Type B pancreatic cell (in vitro differentiated cells): Measurements from ENCODE around the gene LRRC58. TPM values are rescaled to one million over a fixed set of nuclear protein-coding genes. Genes with fewer than 3 reads are reported as not detected.
"Not testable (repeated sequence)": the region's sequence is repeated elsewhere in the genome, so short reads cannot be mapped to it uniquely, and the experiment has no call there.

Source experiments
- DNase-seq: peaks from one replicate; pipeline ENCODE4 v3.0.0; 2021; ENCODE audit warnings: mixed read lengths; ENCODE audit not compliant: unreplicated experiment; ENCODE audit errors: extremely low spot score
- H3K27ac Mint-ChIP-seq: 2 replicates; pipeline ENCODE4 v1.8.0; 2021; ENCODE audit warnings: mild to moderate bottlenecking, mixed read lengths
- H3K27me3 Mint-ChIP-seq: 2 replicates; pipeline ENCODE4 v1.8.0; 2021; ENCODE audit warnings: mixed read lengths
- H3K36me3 Mint-ChIP-seq: 2 replicates; pipeline ENCODE4 v1.8.0; 2021; ENCODE audit warnings: mixed read lengths
- H3K4me1 Mint-ChIP-seq: one replicate; pipeline ENCODE4 v1.8.0; 2021; ENCODE audit warnings: mixed read lengths; ENCODE audit not compliant: unreplicated experiment
- H3K4me3 Mint-ChIP-seq: 2 replicates; pipeline ENCODE4 v1.8.0; 2021; ENCODE audit warnings: mild to moderate bottlenecking, mixed read lengths
- H3K9me3 Mint-ChIP-seq: 2 replicates; pipeline ENCODE4 v1.8.0; 2021; ENCODE audit warnings: mixed read lengths
- CTCF ChIP-seq: fragments of 200-600 bp; sonication (generic); conservative IDR thresholded peaks from 2 replicates; pipeline ENCODE4 v1.5.0; 2021; ENCODE audit warnings: antibody characterized with exemption, mild to moderate bottlenecking
- total RNA-seq: library from RNA; stranded (reverse); gene quantifications from 2 replicates; pipeline ENCODE4 v1.2.1, GENCODE V29; 2021; ENCODE audit warnings: low replicate concordance

The LRRC58 gene
- total RNA-seq, 1 donor from 2014 or later: 19.9 TPM

GRCh38 chr3:120382941-120383447 lies 33.8 kb upstream of the LRRC58 start:
- Mint-ChIP-seq H3K4me1 (no peaks in the 10 kb centered on the region), H3K27me3 (no peaks in the 10 kb centered on the region), H3K4me3 (no peak overlapping the region), H3K27ac (no peak overlapping the region), H3K9me3 (no peaks in the 10 kb centered on the region), H3K36me3 (no peaks in the 10 kb centered on the region)
- no peak for DNase-seq
- no peak for TF ChIP-seq CTCF

GRCh38 chr3:120381503-120381902 lies 32.3 kb upstream of the LRRC58 start:
- H3K4me3 Mint-ChIP-seq: no peak overlapping the region
- no peaks in the 10 kb centered on the region for H3K4me1 Mint-ChIP-seq
- H3K27ac Mint-ChIP-seq: no peak overlapping the region
- no peaks in the 10 kb centered on the region for H3K9me3 Mint-ChIP-seq
- no peak for DNase-seq
- H3K27me3 Mint-ChIP-seq: no peaks in the 10 kb centered on the region
- H3K36me3 Mint-ChIP-seq: no peaks in the 10 kb centered on the region
- no peak for TF ChIP-seq CTCF

GRCh38 chr3:120377948-120378347 lies 28.8 kb upstream of the LRRC58 start:
- not testable (repeated sequence) for H3K27me3 Mint-ChIP-seq, H3K27ac Mint-ChIP-seq, H3K36me3 Mint-ChIP-seq, H3K4me3 Mint-ChIP-seq, H3K9me3 Mint-ChIP-seq, DNase-seq, H3K4me1 Mint-ChIP-seq

- Mint-ChIP-seq H3K4me1 (no peaks in the 10 kb centered on the region), H3K4me3 (no peak overlapping the region), H3K27me3 (peaks cover 41% of the 10 kb centered on the region), H3K9me3 (no peaks in the 10 kb centered on the region), H3K27ac (no peak overlapping the region), H3K36me3 (no peaks in the 10 kb centered on the region)
- TF ChIP-seq CTCF: no peak
- DNase-seq: no peak
Observed at GRCh38 chr3:120370463-120370862, 21.3 kb upstream of the LRRC58 start.

- peaks cover 52% of the 10 kb centered on the region for H3K27me3 Mint-ChIP-seq
- H3K27ac Mint-ChIP-seq: no peak overlapping the region
- H3K4me3 Mint-ChIP-seq: no peak overlapping the region
- TF ChIP-seq CTCF: no peak
- no peak for DNase-seq
- no peaks in the 10 kb centered on the region for H3K36me3 Mint-ChIP-seq
- no peaks in the 10 kb centered on the region for H3K9me3 Mint-ChIP-seq
- H3K4me1 Mint-ChIP-seq: no peaks in the 10 kb centered on the region
Observed at GRCh38 chr3:120369037-120369467, 19.9 kb upstream of the LRRC58 start.

- Mint-ChIP-seq H3K4me3 (no peak overlapping the region), H3K4me1 (no peaks in the 10 kb centered on the region), H3K36me3 (no peaks in the 10 kb centered on the region), H3K27ac (no peak overlapping the region), H3K27me3 (peaks cover 56% of the 10 kb centered on the region), H3K9me3 (no peaks in the 10 kb centered on the region)
- DNase-seq: no peak
- TF ChIP-seq CTCF: no peak
Observed at GRCh38 chr3:120368172-120368571, 19.0 kb upstream of the LRRC58 start.
